HCT116 (cell line): ENCODE measurements around the gene CCDC148.

Experiments
- POLR2AphosphoS5 ChIP-seq: IDR thresholded peaks from 2 replicates; pipeline ENCODE4 v1.6.1; 2011; ENCODE audit warnings: mild to moderate bottlenecking, low read depth, low read length, moderate library complexity
- REST ChIP-seq: IDR thresholded peaks from 2 replicates; pipeline ENCODE4 v1.6.1; 2012; ENCODE audit warnings: low read depth

- TF ChIP-seq REST (no peak), POLR2AphosphoS5 (no peak)
Measured at GRCh38 chr2:158500333-158500732, 43.8 kb upstream of the CCDC148 start.
